HG02763 (cell line): ENCODE results near the gene GPHA2.

Experiments used
- ATAC-seq: cut with Tn5 transposase; IDR thresholded peaks from one replicate; pipeline ENCODE4 v1.9.1; 2021; ENCODE audit warnings: mild to moderate bottlenecking, moderate library complexity; ENCODE audit not compliant: unreplicated experiment

GPHA2 gene

GRCh38 chr11:64911689-64912088, 24.0 kb downstream of the GPHA2 start:
- no peak for ATAC-seq

- no peak for ATAC-seq
These were observed 24.6 kb downstream of the GPHA2 start for GRCh38 chr11:64911142-64911541.

- no peak for ATAC-seq
These were observed 25.1 kb downstream of the GPHA2 start for GRCh38 chr11:64910451-64911093.

- ATAC-seq = no peak
These were observed 25.9 kb downstream of the GPHA2 start for GRCh38 chr11:64909653-64910343.

GRCh38 chr11:64908766-64909165, 26.9 kb downstream of the GPHA2 start:
- ATAC-seq = no peak

GRCh38 chr11:64906314-64906635, 29.4 kb downstream of the GPHA2 start:
- no peak for ATAC-seq

GRCh38 chr11:64905516-64906313, 30.0 kb downstream of the GPHA2 start:
- ATAC-seq = no peak

GRCh38 chr11:64903291-64903833, 32.3 kb downstream of the GPHA2 start:
- ATAC-seq = no peak

- no peak for ATAC-seq
These were observed 33.4 kb downstream of the GPHA2 start for GRCh38 chr11:64902102-64902900.

GRCh38 chr11:64900774-64901173, 34.9 kb downstream of the GPHA2 start:
- no peak for ATAC-seq

GRCh38 chr11:64900263-64900678, 35.4 kb downstream of the GPHA2 start:
- ATAC-seq = no peak

- no peak for ATAC-seq
These were observed 37.2 kb downstream of the GPHA2 start for GRCh38 chr11:64898541-64898940.

- no peak for ATAC-seq
These were observed 37.6 kb downstream of the GPHA2 start for GRCh38 chr11:64898076-64898445.

- ATAC-seq = no peak
These were observed 38.2 kb downstream of the GPHA2 start for GRCh38 chr11:64897381-64898075.

- ATAC-seq = no peak
These were observed 39.2 kb downstream of the GPHA2 start for GRCh38 chr11:64896448-64897022.

GRCh38 chr11:64894812-64895452, 40.8 kb downstream of the GPHA2 start:
- ATAC-seq = no peak

- peak; percentile 50 for ATAC-seq
These were observed 41.5 kb downstream of the GPHA2 start for GRCh38 chr11:64894070-64894811.

GRCh38 chr11:64893194-64894069, 42.3 kb downstream of the GPHA2 start:
- no peak for ATAC-seq
